Hepatocyte (in vitro differentiated cells): ENCODE measurements around the gene BCL2.

Experiments
- CTCF ChIP-seq: fragments of 200-600 bp; sonication (generic); IDR thresholded peaks from 2 replicates; pipeline ENCODE4 v1.5.1; 2016; ENCODE audit warnings: antibody characterized with exemption, mild to moderate bottlenecking; ENCODE audit not compliant: poor library complexity
- EZH2 ChIP-seq: fragments of 200-600 bp; sonication (generic); IDR thresholded peaks from 2 replicates; pipeline ENCODE4 v1.6.1; 2016; ENCODE audit warnings: antibody characterized with exemption, mild to moderate bottlenecking, borderline replicate concordance

GRCh38 chr18:63161032-63161760 lies 158.4 kb downstream of the BCL2 start:
- TF ChIP-seq CTCF: no peak
- no peak for TF ChIP-seq EZH2
